Right lobe of liver (tissue), 4 donors: ENCODE measurements around the gene COPG2.

Source experiments
- POLR2A ChIP-seq: fragments of 450-650 bp; IDR thresholded peaks from one replicate; pipeline ENCODE4 v1.6.1; 2017; ENCODE audit warnings: antibody characterized with exemption, mild to moderate bottlenecking
- TF ChIP-seq, protein P1 (sequence below), 4 donors: fragments of 200-600 bp in 3 of 4; fragments of 450-650 bp in 1 of 4; IDR thresholded peaks; one replicate each; pipeline versions ENCODE4 v1.5.1 to v1.8.0; 2016 to 2022; ENCODE audit warnings: antibody characterized with exemption in 4 of 4, mild to moderate bottlenecking in 2 of 4
- donor health status: DM: no; HTN: no; CAD: no.
- donor health status: DM: no; HTN: no; CAD: no.
- donor health status: DM: no; HTN: yes; CAD: no.

DNA sequence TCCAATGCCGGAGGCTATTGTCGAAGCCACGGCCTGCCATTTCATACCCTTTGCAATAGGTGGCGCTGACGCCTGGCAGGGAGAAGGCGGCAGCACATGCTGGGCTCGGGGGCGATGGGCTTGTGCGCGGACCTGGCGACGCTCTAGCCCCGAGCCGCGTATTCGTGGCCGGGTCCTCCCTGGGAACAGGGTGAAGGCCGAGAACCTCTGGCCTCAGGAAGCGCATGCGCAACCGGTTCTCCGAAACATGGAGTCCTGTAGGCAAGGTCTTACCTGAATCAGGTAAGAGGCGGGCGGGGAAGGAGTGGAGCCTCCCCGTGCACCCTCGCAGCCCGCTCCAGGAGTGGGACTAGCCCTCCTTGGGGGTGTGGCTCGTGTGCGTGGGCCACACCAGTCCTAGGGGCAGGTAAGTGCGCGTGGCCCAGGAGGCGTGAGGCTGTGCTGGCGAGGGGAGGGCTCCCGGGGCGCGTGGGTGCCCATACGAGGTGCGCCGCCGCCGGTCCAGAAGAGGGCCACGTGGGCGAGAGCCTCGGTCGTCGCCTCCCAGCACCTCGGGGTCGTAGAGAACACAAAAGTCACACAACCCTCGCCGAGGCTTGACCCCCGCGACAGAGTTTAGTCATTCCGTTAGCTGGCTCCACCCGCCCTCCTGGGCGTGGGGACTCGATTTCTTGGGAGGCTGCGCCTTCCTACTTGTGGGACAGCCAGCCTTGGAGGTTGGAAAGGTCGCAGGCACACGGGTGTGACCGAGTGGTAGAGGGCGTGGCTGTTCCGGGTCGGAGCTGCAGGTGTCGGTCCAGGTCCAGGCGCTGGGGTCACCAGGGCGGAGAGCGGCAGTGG, 182.2 kb downstream of the COPG2 start:
- TF ChIP-seq, protein P1, sequence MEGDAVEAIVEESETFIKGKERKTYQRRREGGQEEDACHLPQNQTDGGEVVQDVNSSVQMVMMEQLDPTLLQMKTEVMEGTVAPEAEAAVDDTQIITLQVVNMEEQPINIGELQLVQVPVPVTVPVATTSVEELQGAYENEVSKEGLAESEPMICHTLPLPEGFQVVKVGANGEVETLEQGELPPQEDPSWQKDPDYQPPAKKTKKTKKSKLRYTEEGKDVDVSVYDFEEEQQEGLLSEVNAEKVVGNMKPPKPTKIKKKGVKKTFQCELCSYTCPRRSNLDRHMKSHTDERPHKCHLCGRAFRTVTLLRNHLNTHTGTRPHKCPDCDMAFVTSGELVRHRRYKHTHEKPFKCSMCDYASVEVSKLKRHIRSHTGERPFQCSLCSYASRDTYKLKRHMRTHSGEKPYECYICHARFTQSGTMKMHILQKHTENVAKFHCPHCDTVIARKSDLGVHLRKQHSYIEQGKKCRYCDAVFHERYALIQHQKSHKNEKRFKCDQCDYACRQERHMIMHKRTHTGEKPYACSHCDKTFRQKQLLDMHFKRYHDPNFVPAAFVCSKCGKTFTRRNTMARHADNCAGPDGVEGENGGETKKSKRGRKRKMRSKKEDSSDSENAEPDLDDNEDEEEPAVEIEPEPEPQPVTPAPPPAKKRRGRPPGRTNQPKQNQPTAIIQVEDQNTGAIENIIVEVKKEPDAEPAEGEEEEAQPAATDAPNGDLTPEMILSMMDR (IDR thresholded peaks at IDR 0.05) = peak; percentile 72 to 90 (median 84)
- no peak for TF ChIP-seq POLR2A
